Activated CD8-positive, alpha-beta memory T cell treated with anti-CD3 and anti-CD28 coated beads, Interleukin-2, amount 50 U/mL, for 1 hour (primary cell): Measurements from ENCODE around the gene NEK6.

Source experiments
- DNase-seq: peaks from one replicate; pipeline ENCODE4 v3.0.0-alpha.2; 2020; ENCODE audit errors: extremely low read depth

NEK6 gene

DNA sequence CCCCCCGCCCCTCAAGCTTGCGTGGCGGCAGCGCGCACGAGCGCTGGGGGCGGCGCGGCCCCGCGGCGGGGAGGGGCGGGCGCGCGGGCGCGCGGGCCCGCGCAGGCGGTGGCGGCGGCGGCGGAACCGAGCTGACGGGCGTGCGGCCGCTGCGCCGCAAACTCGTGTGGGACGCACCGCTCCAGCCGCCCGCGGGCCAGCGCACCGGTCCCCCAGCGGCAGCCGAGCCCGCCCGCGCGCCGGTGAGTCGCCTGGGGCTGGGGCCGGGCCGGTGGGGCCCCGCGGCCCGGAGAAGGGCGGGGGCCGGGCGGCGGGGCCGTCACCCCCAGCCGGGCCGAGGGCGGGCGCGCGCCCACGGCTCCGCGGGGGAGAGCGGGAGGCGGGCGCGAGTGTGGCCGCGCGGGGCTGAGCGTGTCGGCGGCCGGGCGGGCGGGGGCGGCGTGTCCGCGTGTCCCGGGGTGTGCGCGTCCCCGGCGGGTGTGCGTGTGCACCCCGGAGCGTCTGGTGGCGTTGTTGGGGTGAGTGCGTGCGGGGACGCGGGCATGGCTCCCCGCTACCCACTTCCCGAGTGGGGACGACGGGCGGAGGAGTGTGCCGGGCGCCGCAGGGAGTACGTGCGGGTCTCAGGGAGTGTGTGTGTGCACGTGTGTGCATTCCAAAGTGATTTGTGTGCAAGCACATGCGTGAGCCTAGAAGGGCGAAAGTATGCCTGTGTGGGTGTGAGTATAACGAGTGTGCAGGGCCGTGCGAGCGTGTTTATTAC lies at the start of gene NEK6:
Gene NEK6 (plus strand): TSS at position 106 of the 763 bp plus-strand sequence. CDS start 44,016 bp downstream, outside the sequence.
- no peak for DNase-seq

- DNase-seq = no peak
Measured at GRCh38 chr9:124208571-124208970, 49.2 kb upstream of the NEK6 start.

DNA sequence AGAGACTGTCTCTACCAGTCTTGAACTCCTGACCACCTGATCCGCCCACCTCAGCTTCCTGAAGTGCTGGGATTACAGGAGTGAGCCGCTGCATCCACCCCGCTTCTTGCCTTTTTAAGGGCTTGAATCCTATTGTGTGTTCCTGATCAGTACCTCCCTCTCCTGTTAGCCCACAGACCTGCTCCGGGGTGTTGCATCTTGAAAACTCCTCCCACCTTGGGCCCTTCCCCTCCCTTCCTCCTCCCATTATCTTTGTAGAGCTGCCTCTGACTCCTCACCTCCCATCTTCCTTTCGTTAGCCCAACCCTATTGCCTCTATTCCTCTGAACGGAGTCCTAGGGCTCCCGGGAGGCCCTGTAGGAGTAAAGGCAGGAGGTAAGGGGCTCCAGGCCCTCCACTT lies 48.5 kb upstream of the NEK6 start:
- no peak for DNase-seq

GRCh38 chr9:124209774-124210173 lies 48.0 kb upstream of the NEK6 start:
- no peak for DNase-seq

GRCh38 chr9:124210697-124211096 lies 47.1 kb upstream of the NEK6 start:
- DNase-seq = no peak

DNA sequence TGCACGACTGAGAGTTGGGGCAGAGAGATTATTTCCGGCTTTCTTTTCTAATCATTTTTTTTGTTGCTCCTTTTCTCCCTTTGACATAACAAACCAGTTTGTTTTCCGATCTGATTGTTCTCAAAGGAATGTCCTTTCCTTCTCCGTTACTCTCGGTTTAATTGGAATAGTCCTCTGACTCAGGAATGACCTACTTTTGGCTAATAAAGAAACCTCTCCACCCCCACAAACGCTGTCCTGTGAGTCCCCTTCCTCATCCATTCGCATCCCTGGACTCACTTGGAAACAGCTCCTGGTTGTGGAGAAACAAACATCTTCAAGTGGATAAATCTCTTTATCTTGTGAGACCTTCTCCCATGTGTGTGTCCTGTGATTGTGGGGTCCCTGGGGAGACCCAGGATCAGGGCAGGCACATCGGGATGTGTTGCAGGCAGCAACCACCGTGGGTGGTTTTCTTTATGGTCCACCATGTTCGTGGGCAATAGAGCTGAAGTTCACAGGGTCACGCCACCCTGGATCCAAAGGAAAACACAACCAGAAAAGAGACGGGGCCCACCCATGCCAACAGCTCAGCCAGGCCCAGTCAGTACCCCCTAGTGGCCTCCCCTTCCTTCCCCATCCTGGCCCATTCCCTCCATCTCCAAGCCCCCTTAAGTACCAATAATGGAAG lies 45.2 kb upstream of the NEK6 start:
- no peak for DNase-seq

- DNase-seq = no peak
Measured at GRCh38 chr9:124213396-124213795, 44.4 kb upstream of the NEK6 start.

- DNase-seq = no peak
Measured at GRCh38 chr9:124214116-124214515, 43.6 kb upstream of the NEK6 start.

DNA sequence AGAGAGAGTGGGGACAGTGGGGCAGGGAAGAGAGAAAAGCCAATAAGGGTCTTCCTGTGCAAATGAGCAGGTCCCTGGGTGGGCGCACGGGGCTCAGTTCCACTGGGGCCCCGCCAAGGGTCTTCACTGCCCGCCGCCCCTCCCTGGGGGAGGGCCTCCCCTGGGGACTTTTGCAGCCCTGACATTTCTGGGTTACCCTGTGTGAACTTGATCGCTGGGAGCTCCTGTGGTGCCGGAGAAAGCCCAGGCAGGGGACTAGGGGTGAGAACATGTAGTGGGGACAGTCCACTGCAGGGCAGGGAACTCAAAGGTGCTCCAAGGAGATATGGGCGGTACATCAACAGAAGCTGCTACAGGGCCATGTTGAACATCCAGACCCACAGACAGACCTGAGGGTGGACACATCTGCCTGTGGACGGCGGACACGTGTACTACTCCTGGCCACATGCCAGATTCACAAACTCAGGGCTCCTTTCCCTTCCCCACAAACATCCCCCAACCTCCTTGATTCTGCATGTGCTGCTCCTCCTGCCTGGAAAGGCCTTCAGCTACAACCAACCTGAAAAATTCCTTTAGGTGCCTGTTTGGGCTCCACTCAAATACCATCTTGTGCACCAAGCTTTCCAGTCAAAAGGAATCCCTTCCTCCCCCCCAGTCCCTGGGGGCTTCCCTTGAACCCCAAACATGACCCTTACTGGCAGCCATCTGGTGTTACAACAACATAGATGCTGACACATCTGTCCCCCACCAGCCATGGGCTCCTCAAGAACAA lies 43.0 kb upstream of the NEK6 start:
- DNase-seq = no peak

DNA sequence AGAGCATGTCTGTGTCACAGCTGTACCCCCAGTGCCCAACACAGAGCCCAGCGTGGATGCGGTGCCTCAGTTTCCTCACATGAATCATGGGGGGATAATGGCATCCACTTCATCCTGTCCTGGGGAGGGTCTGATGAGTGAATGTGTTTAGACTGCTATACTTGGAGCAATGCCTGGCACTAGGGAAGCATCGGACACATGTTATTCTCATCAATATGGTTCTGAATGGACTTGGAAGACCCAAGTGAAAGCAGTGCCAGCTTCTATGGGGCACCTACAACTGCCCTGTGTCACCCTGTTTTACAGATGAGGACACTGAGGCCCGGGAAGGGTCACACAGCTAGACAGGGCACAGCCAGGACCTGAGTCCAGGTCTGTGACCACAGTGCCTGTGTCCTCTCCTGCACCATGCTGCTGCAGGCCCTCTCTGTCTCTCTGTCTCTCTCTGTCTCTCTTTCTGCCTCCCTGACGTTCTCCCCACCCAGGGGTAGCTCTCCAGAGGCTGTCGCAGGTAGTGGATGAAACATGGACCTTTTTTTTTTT lies 42.3 kb upstream of the NEK6 start:
- no peak for DNase-seq

DNA sequence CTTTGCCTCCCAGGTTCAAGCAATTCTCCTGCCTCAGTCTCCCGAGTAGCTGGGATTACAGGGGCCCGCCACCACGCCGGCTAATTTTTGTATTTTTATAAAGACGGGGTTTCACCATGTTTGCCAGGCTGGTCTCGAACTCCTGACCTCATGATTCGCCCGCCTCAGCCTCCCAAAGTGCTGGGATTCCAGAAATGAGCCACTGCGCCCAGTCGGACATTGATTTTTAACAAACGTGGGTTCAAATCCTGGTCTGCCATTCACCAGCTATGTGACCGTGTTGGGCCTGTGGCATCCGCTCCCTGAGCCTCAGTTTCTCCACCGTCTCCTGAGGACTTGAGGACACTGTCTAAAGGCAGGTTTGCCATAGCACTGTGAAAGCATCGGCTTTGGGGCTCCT lies 41.8 kb upstream of the NEK6 start:
- no peak for DNase-seq

- no peak for DNase-seq
Measured at GRCh38 chr9:124216474-124217176, 41.1 kb upstream of the NEK6 start.

DNA sequence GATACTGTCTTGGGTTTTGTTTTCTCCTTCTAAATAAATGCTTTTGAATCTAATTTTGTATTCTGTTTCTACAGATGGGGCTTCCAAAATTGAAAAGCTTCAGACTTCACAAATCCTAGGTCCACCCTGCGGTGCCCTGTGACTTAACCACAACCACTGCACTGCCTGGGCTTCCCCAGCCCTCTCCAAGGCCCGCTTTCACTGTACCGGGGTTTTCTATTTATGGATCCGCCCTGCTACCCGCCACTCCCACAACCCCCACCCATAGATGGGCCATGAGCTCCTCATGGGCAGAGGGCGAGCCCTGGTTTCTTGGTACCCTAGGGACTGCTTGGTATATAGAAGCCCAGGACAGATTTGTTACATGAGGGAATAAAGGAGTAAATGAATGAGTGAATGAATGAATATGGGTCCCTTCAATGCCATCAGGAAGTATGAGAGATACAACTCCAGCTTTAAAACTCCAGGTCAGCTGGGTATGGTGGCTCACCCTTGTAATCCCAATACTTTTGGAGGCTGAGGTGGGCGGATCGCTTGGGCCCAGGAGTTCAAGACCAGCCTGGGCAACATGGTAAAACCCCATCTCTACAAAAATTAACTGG lies 39.8 kb upstream of the NEK6 start:
- DNase-seq = no peak

GRCh38 chr9:124218438-124218982 lies 39.2 kb upstream of the NEK6 start:
- DNase-seq = no peak

GRCh38 chr9:124218987-124219461 lies 38.7 kb upstream of the NEK6 start:
- DNase-seq = no peak

- DNase-seq = no peak
Measured at GRCh38 chr9:124220946-124221451, 36.8 kb upstream of the NEK6 start.

DNA sequence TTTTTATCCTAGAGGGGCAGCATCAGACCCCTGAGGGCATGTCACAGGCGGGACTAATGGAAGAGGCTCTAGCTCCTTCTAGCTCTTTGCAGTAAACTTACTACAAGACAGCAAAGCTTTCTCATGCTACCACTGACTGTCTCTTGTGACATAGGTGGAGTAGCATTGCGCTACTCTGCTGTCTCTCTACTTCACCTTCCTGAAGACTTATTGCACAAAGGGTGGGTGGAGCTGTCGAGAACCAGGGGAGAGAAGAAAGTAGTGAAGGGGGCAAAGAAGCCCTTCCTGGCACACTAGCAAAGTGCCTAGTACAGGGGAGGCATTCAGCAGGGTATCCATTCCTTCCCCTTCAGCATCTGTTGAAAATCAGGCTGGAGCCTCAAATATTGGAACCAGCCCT lies 36.1 kb upstream of the NEK6 start:
- no peak for DNase-seq

- DNase-seq = no peak
Measured at GRCh38 chr9:124222109-124222508, 35.6 kb upstream of the NEK6 start.

- no peak for DNase-seq
Measured at GRCh38 chr9:124222918-124223720, 34.6 kb upstream of the NEK6 start.

GRCh38 chr9:124225945-124226344 lies 31.8 kb upstream of the NEK6 start:
- DNase-seq = no peak
